ENCODE measurements around the gene RPH3AL. TPM values are rescaled to one million over a fixed set of nuclear protein-coding genes. Genes with fewer than 3 reads are reported as not detected.

Gene RPH3AL
- total RNA-seq, 2 experiments from 2014 or later = 0.80 to 1.6 TPM

DNA sequence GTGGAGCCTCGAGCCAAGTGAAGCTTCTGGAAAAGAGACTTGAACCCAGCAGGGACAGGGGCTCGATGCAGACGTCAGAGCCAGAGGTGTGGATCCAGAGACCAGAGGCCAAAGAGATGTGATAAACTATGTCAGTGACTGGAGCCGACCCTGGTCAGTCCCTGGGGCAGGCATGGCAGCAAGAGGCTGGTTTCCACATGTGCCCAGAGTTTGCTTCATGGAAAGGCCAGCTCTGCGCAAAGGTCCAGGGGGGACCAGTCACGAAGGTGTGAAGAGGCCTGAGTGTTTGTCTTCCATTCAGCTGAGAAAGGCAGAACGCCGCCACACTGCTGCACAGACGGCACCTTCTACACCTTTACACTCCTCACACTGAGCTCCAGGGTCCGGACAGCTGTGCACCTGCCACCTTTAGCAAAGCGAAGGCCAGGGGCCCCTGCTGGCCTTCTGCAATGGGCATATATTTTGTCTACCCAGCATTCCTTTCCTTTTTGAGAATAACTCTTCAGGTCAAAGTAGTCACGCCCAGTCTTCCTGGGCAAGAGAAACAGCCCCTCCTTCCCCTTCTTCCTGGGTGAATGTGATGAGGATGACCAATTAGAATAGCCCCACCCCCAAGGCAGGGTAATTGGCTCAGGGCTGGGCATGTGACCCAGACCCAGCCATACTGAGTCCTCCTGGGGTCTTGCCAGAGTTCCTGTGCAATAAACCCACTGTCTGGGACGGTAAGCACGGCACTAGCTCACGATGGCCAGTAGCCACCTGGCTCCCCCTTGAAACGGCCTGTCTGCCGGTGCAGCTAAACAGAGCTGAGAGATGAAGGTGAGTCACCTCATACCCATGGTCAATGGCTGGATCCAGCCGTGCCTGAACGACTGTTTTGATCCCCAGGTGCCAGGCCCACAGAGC lies 2.3 kb upstream of the RPH3AL start:
- POLR2A ChIA-PET = no interaction called here
- CTCF ChIA-PET = no interaction called here

DNA sequence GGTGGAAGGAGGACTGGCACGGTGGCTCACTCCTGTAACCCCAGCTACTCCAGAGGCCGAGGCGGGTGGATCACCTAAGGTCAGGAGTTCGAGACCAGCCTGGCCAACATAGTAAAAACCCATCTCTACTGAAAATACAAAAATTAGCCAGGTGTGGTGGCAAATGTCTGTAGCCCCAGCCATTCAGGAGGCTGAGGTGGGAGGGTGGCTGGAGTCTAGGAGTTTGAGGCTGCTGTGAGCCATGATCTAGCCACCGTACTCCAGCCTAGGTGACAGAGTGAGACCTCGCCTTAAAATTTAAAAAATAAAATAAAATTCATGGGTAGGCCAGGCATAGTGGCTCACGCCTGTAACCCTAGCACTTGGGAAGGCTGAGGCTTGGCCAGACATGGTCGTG lies 1.2 kb upstream of the RPH3AL start:
- CTCF ChIA-PET = no interaction called here
- POLR2A ChIA-PET = no interaction called here

DNA sequence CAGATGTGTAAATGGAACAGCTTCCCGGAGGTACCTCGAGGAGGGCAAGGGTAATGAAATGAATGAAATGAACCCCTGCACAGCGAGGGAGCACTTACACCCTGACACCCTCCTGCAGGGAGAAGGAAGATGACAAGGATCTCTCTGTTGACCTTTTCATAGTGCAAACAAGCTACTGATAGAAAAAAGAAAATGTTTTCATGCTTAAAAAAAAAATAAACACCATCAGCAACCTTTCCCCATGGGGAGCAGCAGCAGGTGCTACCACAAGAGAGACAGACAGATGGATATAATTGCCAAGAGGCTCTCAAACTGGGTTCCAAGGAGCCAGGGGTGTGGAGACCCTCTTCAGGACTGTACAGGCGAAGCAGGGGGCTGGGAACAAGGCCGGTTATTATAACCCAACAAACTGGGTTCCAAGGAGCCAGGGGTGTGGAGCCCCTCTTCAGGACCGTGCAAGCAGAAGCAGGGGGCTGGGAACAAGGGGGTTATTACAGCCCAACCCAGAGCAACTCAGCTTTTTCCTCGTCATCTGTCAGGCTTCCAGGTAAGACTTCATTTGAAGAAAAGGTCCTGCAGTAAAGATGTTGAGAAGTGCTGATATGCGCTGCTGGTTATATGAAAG lies 718 bp upstream of the RPH3AL start:
- ChIA-PET POLR2A (no interaction called here), CTCF (no interaction called here)

DNA sequence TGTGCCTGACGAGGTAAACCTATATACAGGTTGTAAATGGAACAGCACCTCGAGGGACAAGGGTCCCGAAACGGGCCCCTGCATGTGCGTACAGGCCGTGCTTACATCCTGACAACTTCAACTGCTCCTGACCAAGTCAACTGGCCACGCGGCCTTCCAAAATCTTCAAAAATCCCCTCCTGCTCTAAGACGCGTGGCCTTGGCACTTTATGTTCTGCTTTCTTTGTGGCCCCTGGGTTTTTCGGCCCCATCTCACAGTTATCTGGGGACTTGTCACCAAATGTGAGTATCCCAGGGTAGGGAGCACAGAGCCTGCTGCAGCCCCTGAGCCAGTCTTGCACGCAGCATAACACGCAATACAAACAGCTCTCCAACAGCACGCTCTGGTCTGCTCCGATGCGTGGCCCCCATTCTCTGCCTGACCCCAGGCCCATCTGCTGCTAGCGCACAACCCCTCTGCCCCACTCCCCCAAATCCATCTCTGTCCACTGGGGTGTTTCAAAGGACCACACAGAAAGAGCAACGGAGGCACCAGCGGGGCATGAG lies 659 bp downstream of the RPH3AL start:
- CTCF ChIA-PET = no interaction called here
- POLR2A ChIA-PET = no interaction called here

DNA sequence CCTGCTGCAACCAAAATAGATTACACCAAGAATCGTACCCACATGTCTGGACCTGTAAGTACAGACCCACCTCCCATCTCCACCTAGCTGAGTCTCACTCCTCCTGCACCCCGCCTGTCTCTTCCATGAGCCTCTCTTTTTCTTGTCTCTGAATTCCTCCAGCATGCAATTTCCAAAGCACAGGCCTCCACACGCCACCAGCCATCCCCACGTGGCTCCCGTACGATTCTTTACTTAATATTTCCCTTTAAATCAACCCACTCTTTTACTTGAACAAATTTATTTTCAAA lies 1.2 kb downstream of the RPH3AL start:
- ChIA-PET POLR2A (no interaction called here), CTCF (no interaction called here)

DNA sequence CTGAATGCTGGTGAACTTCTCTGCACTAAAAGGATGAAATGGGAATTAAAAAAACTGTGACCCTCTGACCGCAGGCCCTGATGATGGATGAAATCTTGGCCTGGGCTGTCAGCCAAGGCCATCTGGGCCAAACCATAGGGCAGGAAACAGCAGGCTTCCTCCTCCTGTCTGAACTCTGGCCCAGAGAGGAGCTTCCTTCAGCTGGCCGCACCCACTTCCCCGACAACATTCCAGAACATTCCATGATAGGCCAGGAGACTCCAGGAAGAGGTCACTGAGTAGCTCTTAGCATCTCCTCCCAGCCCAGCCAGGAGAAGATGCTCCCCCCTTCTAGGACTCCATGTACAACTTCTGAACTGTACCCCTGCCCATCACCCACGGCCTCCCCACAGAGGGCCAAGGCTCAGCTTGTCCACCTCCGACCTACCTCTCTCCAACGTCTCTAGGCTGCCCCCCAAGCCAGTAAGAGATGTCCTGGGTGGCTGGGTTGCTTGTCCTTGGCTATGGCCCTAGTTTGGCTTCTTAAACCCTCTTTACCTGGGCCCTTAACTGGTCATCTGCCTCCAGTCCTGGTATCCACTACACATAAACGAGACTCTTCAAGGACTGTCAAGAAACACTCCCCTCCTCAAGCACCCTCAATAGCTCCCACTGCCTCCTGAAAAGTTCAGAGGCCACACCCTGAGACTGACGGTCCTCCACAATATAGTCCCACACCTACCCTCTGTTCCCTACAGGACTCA lies 1.7 kb downstream of the RPH3AL start:
- CTCF ChIA-PET = interaction anchor here (1.1 kb wide), 1 partner anchor 12 kb away, joined by 3 read pairs; no protein-coding TSS in a partner anchor
- POLR2A ChIA-PET = no interaction called here

DNA sequence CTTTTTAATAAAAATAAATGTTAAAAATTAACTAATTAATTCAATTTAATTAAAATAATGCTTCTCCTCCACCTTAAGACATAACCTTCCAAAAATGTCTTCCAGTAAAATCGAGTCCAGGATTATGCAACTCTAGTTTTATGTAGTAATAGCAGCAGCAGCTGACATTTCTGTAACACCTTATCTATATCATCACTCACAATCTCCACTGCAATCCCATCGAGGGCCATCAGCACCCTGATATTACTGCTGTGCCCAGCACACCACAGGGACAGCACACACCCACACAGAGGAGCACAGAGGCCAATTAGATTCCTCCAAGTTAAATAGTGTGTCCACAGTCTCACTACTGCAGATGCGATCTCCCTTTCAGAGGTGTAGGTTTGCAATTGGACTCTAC lies 2.9 kb downstream of the RPH3AL start:
- POLR2A ChIA-PET = no interaction called here
- CTCF ChIA-PET = no interaction called here

DNA sequence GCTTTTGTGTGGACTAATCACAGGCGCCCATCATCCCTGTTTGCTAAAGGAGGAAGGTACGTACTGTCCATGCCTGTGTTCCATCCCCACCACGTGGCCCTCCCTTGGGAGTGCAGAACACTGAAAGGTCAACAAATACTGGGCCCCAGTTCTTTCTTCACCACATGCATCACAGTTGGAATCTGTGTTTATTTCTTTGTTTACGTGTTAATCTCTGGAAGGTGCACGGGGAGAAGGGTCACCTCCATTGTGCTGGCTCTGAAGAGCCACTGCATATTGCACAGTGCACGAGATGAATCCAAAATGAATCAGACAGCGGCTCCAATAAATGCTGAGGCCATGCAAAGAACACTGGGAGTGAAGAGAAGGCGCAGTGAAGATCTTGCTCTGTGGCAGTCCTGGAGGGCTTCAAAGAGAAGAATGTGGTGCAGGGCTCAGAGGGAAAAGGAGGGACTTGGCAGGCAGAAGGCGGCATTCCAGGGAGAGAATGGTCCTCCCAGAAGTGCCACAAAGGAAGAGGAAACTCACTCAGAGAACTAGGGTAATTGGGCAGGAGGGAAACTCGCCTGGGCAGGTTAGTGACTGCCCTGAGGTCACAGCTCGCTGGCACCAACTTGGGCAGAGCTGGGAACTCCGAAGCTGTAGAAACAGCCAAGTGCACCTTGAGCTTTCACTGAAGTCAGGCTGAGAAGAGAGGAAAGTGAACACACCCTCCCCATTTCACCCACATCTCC lies 3.7 kb downstream of the RPH3AL start:
- ChIA-PET CTCF (no interaction called here), POLR2A (no interaction called here)

DNA sequence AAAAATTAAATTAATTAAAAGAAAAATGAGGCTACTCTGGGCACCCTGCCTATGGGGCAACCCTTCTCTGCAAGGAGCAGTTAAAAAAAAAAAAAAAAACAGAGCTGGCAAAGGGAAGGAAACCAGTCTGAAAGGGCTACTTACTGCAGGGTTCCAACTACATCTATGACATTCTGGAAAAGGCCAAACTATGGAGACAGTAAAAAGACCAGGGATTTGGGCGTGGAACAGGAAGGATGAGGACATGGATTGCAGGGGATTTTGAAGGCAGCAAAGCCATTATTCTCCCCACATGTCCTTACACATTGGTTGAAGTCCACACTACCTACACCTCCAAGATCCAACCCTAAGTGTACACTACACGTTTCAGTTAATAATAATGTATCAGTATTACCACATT lies 4.6 kb downstream of the RPH3AL start:
- POLR2A ChIA-PET = no interaction called here
- CTCF ChIA-PET = no interaction called here

DNA sequence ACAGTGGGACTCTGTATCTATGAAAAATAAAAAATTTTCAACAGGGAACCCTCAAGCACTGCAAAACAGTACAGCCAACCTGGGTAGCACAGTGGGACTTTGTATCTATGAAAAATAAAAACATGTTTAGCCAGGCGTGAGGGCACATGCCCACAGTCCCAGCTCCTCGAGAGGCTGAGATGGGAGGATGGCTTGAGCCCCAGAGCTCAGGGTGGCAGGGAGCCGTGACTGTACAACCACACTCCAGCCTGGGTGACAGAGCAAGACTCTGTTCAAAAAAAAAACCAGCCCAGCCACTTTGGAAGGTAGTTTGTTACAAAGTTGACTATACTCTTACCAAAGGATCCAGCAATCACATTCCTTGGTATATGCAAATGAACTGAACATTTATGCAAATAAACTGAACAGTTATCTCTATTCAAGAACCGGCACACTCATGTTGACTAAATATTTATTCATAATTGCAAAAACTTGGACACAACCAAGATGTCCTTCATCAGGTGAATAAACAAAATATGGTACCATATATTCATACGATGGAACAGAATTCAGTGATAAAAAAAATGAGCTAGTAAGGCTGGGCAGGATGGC lies 5.2 kb downstream of the RPH3AL start:
- ChIA-PET POLR2A (no interaction called here), CTCF (no interaction called here)

DNA sequence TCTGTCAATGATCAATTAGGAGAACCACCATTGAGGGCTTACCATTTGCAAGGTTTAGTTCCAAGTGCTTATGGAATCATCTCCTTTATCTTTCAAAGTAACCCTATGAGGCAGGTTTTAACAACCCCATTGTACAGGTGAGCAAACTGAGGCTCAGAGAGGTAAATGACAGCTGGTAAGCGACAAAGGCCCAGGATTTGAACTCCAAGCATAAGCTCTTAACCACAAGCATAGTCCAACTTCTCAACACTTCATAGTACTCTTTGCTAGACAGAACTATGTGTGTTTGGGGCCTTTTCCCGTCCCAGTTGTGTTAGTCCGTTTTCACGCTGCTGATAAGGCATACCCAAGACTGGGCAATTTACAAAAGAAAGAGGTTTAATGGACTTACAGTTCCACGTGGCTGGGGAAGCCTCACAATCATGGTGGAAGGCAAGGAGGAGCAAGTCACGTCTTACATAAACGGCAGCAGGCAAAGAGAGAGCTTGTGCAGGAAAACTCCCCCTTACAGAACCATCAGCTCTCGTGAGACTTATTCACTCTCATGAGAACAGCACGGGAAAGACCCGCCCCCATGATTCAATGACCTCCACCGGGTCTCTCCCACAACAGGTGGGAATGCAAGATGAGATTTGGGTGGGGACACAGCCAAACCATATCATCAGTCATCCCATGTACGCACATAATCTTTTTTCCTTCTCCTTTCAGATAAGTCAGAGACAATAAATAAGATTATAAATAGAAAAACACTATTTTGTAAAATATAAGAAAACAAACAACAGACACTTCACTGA lies 6.4 kb downstream of the RPH3AL start:
- POLR2A ChIA-PET = no interaction called here
- CTCF ChIA-PET = no interaction called here

DNA sequence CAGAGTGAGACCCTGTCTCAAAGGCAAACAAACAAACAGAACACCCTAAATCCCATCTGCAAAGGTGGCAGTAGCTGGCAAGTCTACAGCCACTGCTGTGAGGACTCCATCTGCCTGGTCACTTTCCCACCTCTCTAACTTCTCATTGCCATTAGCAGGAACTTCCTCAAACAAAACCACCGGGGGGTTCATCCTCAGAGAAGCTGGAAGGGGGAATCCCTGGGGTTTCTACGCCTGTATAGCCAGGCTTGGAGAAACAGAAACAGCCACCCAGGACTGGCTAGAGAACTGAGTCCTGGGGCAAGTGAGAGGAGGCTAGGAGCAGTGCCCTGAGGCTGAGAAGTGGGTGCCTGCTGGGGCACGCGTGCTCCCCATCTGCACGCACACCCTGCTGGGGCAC lies 7.3 kb downstream of the RPH3AL start:
- POLR2A ChIA-PET = no interaction called here
- CTCF ChIA-PET = no interaction called here

DNA sequence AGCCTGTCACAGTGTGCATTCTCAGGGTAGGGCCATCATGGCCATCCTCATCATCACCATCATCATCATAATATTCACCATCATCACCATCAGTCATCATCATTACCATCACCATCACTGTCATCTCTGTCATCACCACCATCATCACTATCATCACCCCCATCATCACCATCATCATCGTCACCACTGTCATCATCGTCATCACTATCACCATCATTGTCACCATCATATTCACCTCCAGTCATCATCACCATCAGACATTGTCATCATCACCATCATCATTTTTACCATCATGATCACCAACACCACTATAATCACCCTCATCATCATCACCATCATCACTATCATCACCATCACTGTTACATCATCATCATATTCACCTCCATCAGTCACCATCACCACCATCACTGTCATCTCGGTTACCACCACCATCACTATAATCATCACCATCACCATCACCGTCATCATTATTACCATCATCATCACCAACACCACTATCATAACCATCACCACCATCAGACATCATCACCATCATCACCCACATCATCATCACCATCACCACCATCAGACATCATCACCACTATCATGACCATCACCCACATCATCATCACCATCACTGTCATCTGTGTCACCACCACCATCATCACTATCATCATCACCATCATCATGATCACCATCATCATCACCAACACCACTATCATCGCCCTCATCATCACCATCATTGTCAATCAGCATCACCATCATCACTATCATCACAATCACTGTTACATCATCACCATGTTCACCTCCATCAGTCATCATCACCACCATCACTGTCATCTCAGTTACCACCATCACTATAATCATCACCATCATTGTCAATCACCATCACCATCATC lies 8.5 kb downstream of the RPH3AL start:
- ChIA-PET POLR2A (no interaction called here), CTCF (no interaction called here)

DNA sequence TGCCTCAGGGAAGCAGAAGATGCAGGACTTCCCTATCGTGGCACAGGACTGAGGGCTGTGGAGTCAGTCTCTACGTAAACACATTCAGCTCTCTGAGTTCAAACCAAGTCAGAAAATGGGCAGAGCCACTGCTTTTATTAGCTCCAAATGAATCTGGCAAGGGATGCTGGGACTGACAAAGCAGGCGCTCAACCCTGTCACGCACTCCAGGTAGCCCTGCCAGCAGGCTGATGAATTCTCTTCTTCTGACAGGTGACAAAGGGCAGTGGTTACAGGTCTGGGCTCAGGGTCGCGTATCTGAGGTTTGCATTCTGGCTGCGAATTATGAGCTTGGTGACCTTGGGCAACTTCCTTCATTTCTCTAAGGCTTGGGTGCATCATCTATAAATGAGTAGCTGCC lies 9.4 kb downstream of the RPH3AL start:
- POLR2A ChIA-PET = no interaction called here
- CTCF ChIA-PET = no interaction called here

DNA sequence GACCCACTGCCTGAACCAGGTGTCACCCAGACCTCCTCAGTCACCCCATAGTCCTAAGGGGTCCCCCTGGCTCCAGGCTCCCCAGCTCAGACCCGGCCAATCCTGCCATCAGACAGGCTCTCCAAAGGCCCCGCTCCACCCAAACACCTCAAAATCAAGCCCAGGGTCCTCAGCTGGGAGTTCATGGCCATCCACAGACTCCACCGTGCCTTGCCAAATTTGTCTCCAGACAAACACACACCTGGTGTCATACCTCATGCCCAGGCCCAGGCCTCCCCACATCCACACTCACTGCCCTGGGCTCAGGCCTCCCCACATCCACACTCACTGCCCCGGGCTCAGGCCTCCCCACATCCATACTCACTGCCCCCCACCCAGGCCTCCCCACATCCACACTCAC lies 12.5 kb downstream of the RPH3AL start:
- CTCF ChIA-PET = no interaction called here
- POLR2A ChIA-PET = no interaction called here

DNA sequence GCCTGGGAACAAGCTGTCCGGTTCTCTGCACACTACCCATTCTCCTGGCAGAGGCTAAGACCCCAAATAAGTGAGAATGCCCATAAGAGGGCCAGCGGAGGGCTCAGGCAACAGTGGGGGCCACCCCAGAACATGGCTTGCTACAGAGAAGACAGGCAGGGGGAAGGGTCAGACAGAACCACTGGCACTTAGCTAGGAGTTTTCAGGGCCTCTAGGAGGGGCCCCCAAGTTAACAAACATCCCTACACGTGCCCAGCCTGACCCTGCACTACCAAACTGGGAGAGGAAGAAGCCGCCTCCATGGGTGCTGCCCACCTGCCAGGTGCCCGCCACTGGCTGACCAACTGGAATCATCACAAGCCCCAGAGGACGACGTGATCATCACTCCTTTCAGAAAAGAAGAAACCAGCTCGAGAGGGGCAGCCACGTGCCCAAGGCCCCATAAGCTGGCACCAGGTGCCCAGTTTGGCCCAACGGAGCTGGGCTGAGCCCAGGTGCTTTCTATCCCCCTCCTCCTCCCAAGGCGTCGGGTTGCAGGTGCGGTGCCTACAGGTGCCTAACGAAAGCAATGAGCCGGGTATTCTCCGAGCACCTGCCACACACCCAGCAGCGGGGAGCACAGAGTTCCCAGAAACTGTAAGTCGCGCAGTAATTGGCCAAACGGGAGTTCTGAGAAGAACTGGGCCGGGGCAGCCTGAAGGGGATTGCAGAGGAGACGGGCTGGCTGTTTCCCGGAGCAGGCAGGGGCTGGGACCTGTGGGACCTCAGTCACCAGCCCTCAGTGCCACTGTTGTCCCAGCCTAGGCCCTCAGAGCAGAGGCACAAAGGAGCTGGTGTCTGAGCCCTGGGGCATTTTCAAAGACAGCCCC lies 13.2 kb downstream of the RPH3AL start:
- CTCF ChIA-PET = no interaction called here

DNA sequence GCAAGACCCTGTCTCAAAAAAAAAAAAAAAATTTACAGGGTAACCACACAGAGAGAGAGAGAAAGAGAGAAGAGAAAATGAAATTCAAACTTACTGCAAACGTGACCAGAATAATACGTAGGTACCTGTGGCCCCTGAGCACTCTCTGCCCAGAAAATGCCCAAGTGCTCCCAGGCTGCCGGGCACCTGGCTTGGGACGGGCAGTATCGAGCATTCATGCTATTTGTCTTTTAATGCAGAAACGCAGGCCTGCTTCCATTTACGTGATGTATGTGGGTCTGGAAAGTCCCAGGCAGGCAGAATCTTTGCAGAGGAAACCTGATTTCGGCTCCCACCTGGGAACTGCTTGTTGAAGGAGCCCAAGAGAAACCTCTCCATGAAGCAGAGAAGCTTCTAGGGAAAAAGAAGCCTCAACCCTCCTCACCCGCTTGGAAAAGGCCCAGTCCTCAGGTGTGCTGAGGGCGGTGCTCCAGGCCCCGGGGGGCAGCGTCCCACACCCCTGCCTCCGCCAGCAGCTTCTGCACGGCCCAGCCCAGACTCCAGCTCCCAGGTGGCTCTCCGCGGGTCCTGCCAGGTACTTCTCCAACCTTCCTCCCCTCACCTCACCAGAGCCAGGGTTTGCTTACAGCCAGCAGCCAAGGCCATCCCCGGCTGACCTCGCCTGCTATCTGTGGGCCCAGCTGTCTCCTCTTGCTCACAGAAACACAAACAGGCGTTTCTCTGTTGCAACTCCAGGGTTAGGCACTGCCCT lies 14.0 kb downstream of the RPH3AL start:
- ChIA-PET POLR2A (no interaction called here), CTCF (no interaction called here)

More for the DNA sequence above, 13.2 kb downstream of the RPH3AL start:
- POLR2A ChIA-PET = no interaction called here

Measured in activated CD8-positive, alpha-beta memory T cell treated with anti-CD3 and anti-CD28 coated beads for 36 hours (primary cell).